Neural cell (in vitro differentiated cells): ENCODE data around the gene COQ7. TPM values are rescaled to one million over a fixed set of nuclear protein-coding genes. Genes with fewer than 3 reads are reported as not detected.

Source experiments
- H2AFZ ChIP-seq: fragments of 200-600, 300-800 bp; sonication (generic), shearing (Covaris generic); 2 replicates; pipeline ENCODE4 v1.6.0; 2014; ENCODE audit warnings: low read depth, mild to moderate bottlenecking, antibody characterized with exemption, low read length, moderate library complexity
- H3F3A ChIP-seq: fragments of 200-600 bp; shearing (Covaris generic); 2 replicates; pipeline ENCODE4 v1.6.1; 2016; ENCODE audit warnings: mild to moderate bottlenecking, moderate library complexity, mixed read lengths, antibody characterized with exemption, low read length; ENCODE audit not compliant: insufficient read depth, poor library complexity, severe bottlenecking
- H3K27ac ChIP-seq: fragments of 200-600, 300-800 bp; sonication (generic), shearing (Covaris generic); 2 replicates; pipeline ENCODE4 v1.5.1; 2014; ENCODE audit warnings: mild to moderate bottlenecking, low read length, moderate library complexity
- H3K27me3 ChIP-seq: fragments of 300-800, 200-600 bp; sonication (generic), shearing (Covaris generic); 2 replicates; pipeline ENCODE4 v1.6.0; 2014; ENCODE audit warnings: mild to moderate bottlenecking, low read depth, low read length, moderate library complexity; ENCODE audit not compliant: insufficient read depth
- H3K36me3 ChIP-seq: fragments of 300-800, 200-600 bp; sonication (generic), shearing (Covaris generic); 2 replicates; pipeline ENCODE4 v1.5.1; 2014; ENCODE audit warnings: mild to moderate bottlenecking, antibody characterized with exemption, low read length, moderate library complexity; ENCODE audit not compliant: insufficient read depth
- H3K4me2 ChIP-seq: fragments of 300-800, 200-600 bp; sonication (generic), shearing (Covaris generic); 2 replicates; pipeline ENCODE4 v1.6.0; 2014; ENCODE audit warnings: mild to moderate bottlenecking, low read length
- H3K4me3 ChIP-seq: fragments of 300-800, 200-600 bp; sonication (generic), shearing (Covaris generic); 2 replicates; pipeline ENCODE4 v1.5.1; 2014; ENCODE audit warnings: mild to moderate bottlenecking, low read length, moderate library complexity
- H3K79me2 ChIP-seq: fragments of 200-600 bp; shearing (Covaris generic); replicated peaks from 2 replicates; pipeline ENCODE4 v1.6.0; 2014; ENCODE audit warnings: mild to moderate bottlenecking, low read length, moderate library complexity; ENCODE audit not compliant: insufficient read depth
- H3K9ac ChIP-seq: fragments of 300-800, 200-600 bp; sonication (generic), shearing (Covaris generic); 2 replicates; pipeline ENCODE4 v1.6.1; 2016; ENCODE audit warnings: mild to moderate bottlenecking, low read length, mixed read lengths
- H3K9me2 ChIP-seq: fragments of 200-600 bp; shearing (Covaris generic); 2 replicates; pipeline ENCODE4 v1.6.1; 2016; ENCODE audit warnings: mild to moderate bottlenecking, low read length, mixed read lengths; ENCODE audit not compliant: insufficient read depth
- H3K9me3 ChIP-seq: fragments of 200-600, 300-800 bp; sonication (generic), shearing (Covaris generic); 2 replicates; pipeline ENCODE4 v1.6.1; 2016; ENCODE audit warnings: mild to moderate bottlenecking, mixed run types, low read length, moderate library complexity, mixed read lengths
- H4K20me1 ChIP-seq: fragments of 200-600 bp; shearing (Covaris generic); 2 replicates; pipeline ENCODE4 v1.6.1; 2016; ENCODE audit warnings: mild to moderate bottlenecking, mixed run types; ENCODE audit not compliant: insufficient read depth
- CTCF ChIP-seq: fragments of 450-650 bp; IDR thresholded peaks from 2 replicates; pipeline ENCODE4 v1.5.1; 2014; ENCODE audit warnings: antibody characterized with exemption, mild to moderate bottlenecking, moderate library complexity; ENCODE audit not compliant: poor library complexity, severe bottlenecking
- EP300 ChIP-seq: fragments of 450-650 bp; conservative IDR thresholded peaks from 2 replicates; pipeline ENCODE4 v1.6.1; 2014; ENCODE audit warnings: antibody characterized with exemption, mild to moderate bottlenecking, moderate library complexity; ENCODE audit not compliant: poor library complexity, severe bottlenecking
- EZH2 ChIP-seq: fragments of 200-600, 300-800 bp; shearing (Covaris generic), sonication (generic); IDR thresholded peaks from 2 replicates; pipeline ENCODE4 v1.6.1; 2014; ENCODE audit warnings: antibody characterized with exemption, low read length, borderline replicate concordance, mild to moderate bottlenecking; ENCODE audit not compliant: insufficient read depth, poor library complexity, severe bottlenecking
- MXI1 ChIP-seq: fragments of 450-650 bp; conservative IDR thresholded peaks from 2 replicates; pipeline ENCODE4 v1.6.1; 2014; ENCODE audit warnings: antibody characterized with exemption, mild to moderate bottlenecking; ENCODE audit not compliant: poor library complexity, severe bottlenecking
- POLR2AphosphoS5 ChIP-seq: IDR thresholded peaks from 2 replicates; pipeline ENCODE4 v1.6.1; 2012
- RAD21 ChIP-seq: fragments of 450-650 bp; conservative IDR thresholded peaks from 2 replicates; pipeline ENCODE4 v1.6.1; 2014; ENCODE audit warnings: antibody characterized with exemption, mild to moderate bottlenecking, moderate library complexity
- REST ChIP-seq: IDR thresholded peaks from 2 replicates; pipeline ENCODE4 v1.6.1; 2012; ENCODE audit warnings: borderline replicate concordance
- SMC3 ChIP-seq: fragments of 450-650 bp; conservative IDR thresholded peaks from 2 replicates; pipeline ENCODE4 v1.6.1; 2014; ENCODE audit warnings: antibody characterized with exemption, mild to moderate bottlenecking, moderate library complexity; ENCODE audit not compliant: poor library complexity
- TAF1 ChIP-seq: IDR thresholded peaks from 2 replicates; pipeline ENCODE4 v1.6.1; 2012; ENCODE audit warnings: low read depth
- polyA plus RNA-seq: library from polyadenylated mRNA; depleted of rRNA; stranded (reverse); fragments of >200 nt; gene quantifications from 2 replicates; pipeline ENCODE4 v1.2.3, GENCODE V29; 2014

The COQ7 gene
- polyA plus RNA-seq, 1 donor from 2014 or later: 38.5 TPM

GRCh38 chr16:19092653-19093410, 25.4 kb downstream of the COQ7 start:
- TF ChIP-seq MXI1 (no peak), CTCF (no peak), REST (no peak), EP300 (no peak), TAF1 (no peak)
- Histone ChIP-seq H3K9me2 (no peaks in the 10 kb centered on the region), H3K36me3 (no peaks in the 10 kb centered on the region), H3F3A (no peaks in the 10 kb centered on the region), H3K27ac (no peak overlapping the region), H3K4me2 (no peak overlapping the region), H2AFZ (no peak overlapping the region), H4K20me1 (no peaks in the 10 kb centered on the region), H3K4me3 (no peak overlapping the region), H3K9ac (no peak overlapping the region), H3K9me3 (no peaks in the 10 kb centered on the region), H3K27me3 (no peaks in the 10 kb centered on the region), H3K79me2 (no peaks in the 10 kb centered on the region)

GRCh38 chr16:19093631-19094541, 26.5 kb downstream of the COQ7 start:
- Histone ChIP-seq H2AFZ (no peak overlapping the region), H3K27ac (no peak overlapping the region), H3K4me3 (no peak overlapping the region), H3K9me2 (no peaks in the 10 kb centered on the region), H3K9me3 (no peaks in the 10 kb centered on the region), H3K27me3 (no peaks in the 10 kb centered on the region), H3K36me3 (no peaks in the 10 kb centered on the region), H3F3A (no peaks in the 10 kb centered on the region), H3K9ac (no peak overlapping the region), H4K20me1 (no peaks in the 10 kb centered on the region), H3K79me2 (no peaks in the 10 kb centered on the region), H3K4me2 (no peak overlapping the region)
- TF ChIP-seq MXI1: no peak
- TF ChIP-seq SMC3: no peak
- TF ChIP-seq RAD21: no peak
- no peak for TF ChIP-seq EP300
- no peak for TF ChIP-seq EZH2
- TF ChIP-seq POLR2AphosphoS5: no peak
- no peak for TF ChIP-seq TAF1
- no peak for TF ChIP-seq CTCF
- TF ChIP-seq REST: no peak
